ENCODE data around the gene MMP3.

DNA sequence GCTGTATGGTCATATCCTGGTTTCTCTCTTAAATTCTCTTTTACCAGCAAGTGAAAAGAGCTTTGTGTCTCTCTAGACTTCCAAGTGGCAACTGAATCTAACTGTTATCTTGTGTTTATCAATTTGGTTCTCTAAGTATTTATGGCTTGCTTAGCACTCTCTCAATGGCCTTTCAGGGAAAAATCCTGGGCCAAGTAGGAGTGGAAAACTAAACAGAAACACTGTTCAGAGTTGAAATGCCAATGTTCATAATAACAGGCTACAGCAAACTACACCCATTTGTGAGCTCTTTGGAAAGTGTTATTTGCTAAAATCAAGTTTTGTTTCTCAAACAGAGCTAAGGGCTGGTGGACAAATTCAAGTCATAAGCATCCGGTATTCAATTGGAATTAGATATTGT, 21.3 kb upstream of the MMP3 start:
- TF ChIP-seq MAX (IDR thresholded peaks at IDR 0.05) (no peak), RAD21 (IDR thresholded peaks at IDR 0.05; ENCODE audit: low read depth) (no peak), FOXM1 (IDR thresholded peaks at IDR 0.05; ENCODE audit: borderline replicate concordance, low read depth) (no peak), TAF1 (IDR thresholded peaks at IDR 0.05; ENCODE audit: low read depth) (no peak), EP300 (IDR thresholded peaks at IDR 0.05; ENCODE audit: borderline replicate concordance) (no peak)
